SK-N-SH (cell line): ENCODE measurements around the gene CSKMT. TPM values are rescaled to one million over a fixed set of nuclear protein-coding genes. Genes with fewer than 3 reads are reported as not detected.
A peak's percentile ranks its signal among the peaks of the same experiment; 100 is the strongest.

ENCODE experiments used
- CTCF ChIA-PET: fragments of 300-600, 350-600 bp; formaldehyde crosslinking; extraction: SDS; loops from one replicate; lab custom pipeline; 2021; lab: Yijun Ruan, JAX
- POLR2A ChIA-PET: fragments of 350-600 bp; sonication (Branson Sonifier 250); formaldehyde crosslinking; extraction: SDS; loops from one replicate; lab custom pipeline; 2020; ENCODE audit warnings: antibody characterized with exemption, inconsistent platforms; lab: Yijun Ruan, JAX
- DNase-seq: peaks from one replicate; pipeline ENCODE4 v3.0.0; 2012
- H2AFZ ChIP-seq: fragments of 200-600 bp; sonication (generic); 2 replicates; pipeline ENCODE4 v1.8.1; 2016; ENCODE audit warnings: antibody characterized with exemption, mild to moderate bottlenecking, low read depth
- H3F3A ChIP-seq: fragments of 200-600 bp; sonication (generic); replicated peaks from 2 replicates; pipeline ENCODE3; 2016; ENCODE audit warnings: antibody characterized with exemption, mild to moderate bottlenecking; ENCODE audit not compliant: insufficient read depth
- H3K27ac ChIP-seq, 2 experiments: fragments of 200-500 bp in 1 of 2; fragments of 200-600 bp in 1 of 2; sonication (Bioruptor generic) in 1 of 2; sonication (generic), shearing (Covaris generic) in 1 of 2; 2 replicates each; pipeline versions ENCODE4 v1.5.1 to v1.6.1; 2014 to 2016; ENCODE audit warnings: low read depth in 2 of 2, inconsistent platforms in 1 of 2, low read length in 1 of 2, mild to moderate bottlenecking in 1 of 2, mixed read lengths in 1 of 2
- H3K27me3 ChIP-seq: fragments of 200-600 bp; sonication (generic), shearing (Covaris generic); 2 replicates; pipeline ENCODE4 v1.6.1; 2016; ENCODE audit warnings: mixed run types; ENCODE audit not compliant: insufficient read depth
- H3K36me3 ChIP-seq, 2 experiments: fragments of 200-500 bp in 1 of 2; fragments of 200-600 bp in 1 of 2; sonication (Bioruptor generic) in 1 of 2; sonication (generic) in 1 of 2; replicated peaks in 1 of 2; 2 replicates each; pipeline versions ENCODE3 to v1.5.1; 2014 to 2016; ENCODE audit warnings: low read length in 1 of 2, mild to moderate bottlenecking in 1 of 2; ENCODE audit not compliant: insufficient read depth in 2 of 2, control insufficient read depth in 1 of 2
- H3K4me1 ChIP-seq, 2 experiments: fragments of 200-500 bp in 1 of 2; fragments of 200-600 bp in 1 of 2; sonication (Bioruptor generic) in 1 of 2; sonication (generic), shearing (Covaris generic) in 1 of 2; 2 replicates each; pipeline versions ENCODE4 v1.5.1 to v1.6.1; 2014 to 2016; ENCODE audit warnings: low read depth in 1 of 2, low read length in 1 of 2, mixed run types in 1 of 2; ENCODE audit not compliant: insufficient read depth in 2 of 2, control insufficient read depth in 1 of 2
- H3K4me2 ChIP-seq: fragments of 200-600 bp; sonication (generic), shearing (Covaris generic); 2 replicates; pipeline ENCODE4 v1.6.1; 2017; ENCODE audit warnings: mixed run types
- H3K4me3 ChIP-seq, 2 experiments: fragments of 200-500 bp in 1 of 2; fragments of 200-600 bp in 1 of 2; sonication (Bioruptor generic) in 1 of 2; sonication (generic), shearing (Covaris generic) in 1 of 2; 2 replicates each; pipeline versions ENCODE4 v1.5.1 to v1.8.1; 2014 to 2016; ENCODE audit warnings: low read depth in 2 of 2, inconsistent platforms in 1 of 2, low read length in 1 of 2, mild to moderate bottlenecking in 1 of 2, mixed read lengths in 1 of 2, moderate library complexity in 1 of 2
- H3K79me2 ChIP-seq: fragments of 200-600 bp; sonication (generic); 2 replicates; pipeline ENCODE4 v1.8.1; 2017; ENCODE audit warnings: mild to moderate bottlenecking; ENCODE audit not compliant: insufficient read depth
- H3K9ac ChIP-seq: fragments of 200-600 bp; sonication (generic); 2 replicates; pipeline ENCODE4 v1.6.1; 2017; ENCODE audit warnings: mixed run types
- H3K9me2 ChIP-seq: fragments of 200-600 bp; sonication (generic); 2 replicates; pipeline ENCODE4 v1.6.1; 2017; ENCODE audit warnings: mixed run types
- H3K9me3 ChIP-seq: fragments of 200-600 bp; sonication (generic); 2 replicates; pipeline ENCODE4 v1.6.1; 2017; ENCODE audit warnings: mixed run types, mild to moderate bottlenecking, moderate library complexity
- H4K20me1 ChIP-seq: fragments of 200-600 bp; sonication (generic); 2 replicates; pipeline ENCODE4 v1.6.1; 2017; ENCODE audit warnings: mild to moderate bottlenecking, mixed run types; ENCODE audit not compliant: insufficient read depth
- ELF1 ChIP-seq: IDR thresholded peaks from 2 replicates; pipeline ENCODE4 v1.4.0; 2012
- EZH2phosphoT487 ChIP-seq: fragments of 200-600 bp; sonication (generic); IDR thresholded peaks from 2 replicates; pipeline ENCODE4 v1.6.1; 2017; ENCODE audit warnings: low read depth, mixed run types, mild to moderate bottlenecking, antibody characterized with exemption, moderate library complexity, borderline replicate concordance
- FOSL2 ChIP-seq: IDR thresholded peaks from 2 replicates; pipeline ENCODE4 v1.4.0; 2012; ENCODE audit warnings: low read depth, mild to moderate bottlenecking, moderate library complexity, borderline replicate concordance
- FOXJ3 ChIP-seq: sonication (generic); formaldehyde crosslinking; IDR thresholded peaks from 2 replicates; pipeline ENCODE4 v1.5.1; 2020; ENCODE audit warnings: mild to moderate bottlenecking, missing genetic modification reagents
- FOXM1 ChIP-seq: IDR thresholded peaks from 2 replicates; pipeline ENCODE4 v1.4.0; 2012; ENCODE audit warnings: low read depth, mild to moderate bottlenecking
- GABPA ChIP-seq: IDR thresholded peaks from 2 replicates; pipeline ENCODE4 v1.4.0; 2012; ENCODE audit warnings: low read depth, mild to moderate bottlenecking
- MEF2A ChIP-seq: IDR thresholded peaks from 2 replicates; pipeline ENCODE4 v1.4.0; 2012; ENCODE audit warnings: low read depth, borderline replicate concordance
- MXI1 ChIP-seq: IDR thresholded peaks from 2 replicates; pipeline ENCODE4 v1.6.1; 2012; ENCODE audit warnings: mild to moderate bottlenecking, low read depth, low read length, improper control_type of control experiment
- NFIC ChIP-seq: IDR thresholded peaks from 2 replicates; pipeline ENCODE4 v1.4.0; 2012; ENCODE audit warnings: borderline replicate concordance
- POLR2AphosphoS5 ChIP-seq: IDR thresholded peaks from 2 replicates; pipeline ENCODE4 v1.6.1; 2012; ENCODE audit warnings: low read depth, low read length
- RAD21 ChIP-seq: IDR thresholded peaks from 2 replicates; pipeline ENCODE4 v1.6.1; 2012; ENCODE audit warnings: mild to moderate bottlenecking, low read length
- RCOR1 ChIP-seq: fragments of 150-350 bp; IDR thresholded peaks from 2 replicates; pipeline ENCODE4 v1.6.1; 2017; ENCODE audit warnings: antibody characterized with exemption, low read length
- SIN3A ChIP-seq: IDR thresholded peaks from 2 replicates; pipeline ENCODE4 v1.6.1; 2012; ENCODE audit warnings: low read depth, mild to moderate bottlenecking, low read length, moderate library complexity, borderline replicate concordance
- TAF1 ChIP-seq: IDR thresholded peaks from 2 replicates; pipeline ENCODE4 v1.6.1; 2012; ENCODE audit warnings: low read depth, mild to moderate bottlenecking, low read length, moderate library complexity, borderline replicate concordance
- TCF12 ChIP-seq: IDR thresholded peaks from 2 replicates; pipeline ENCODE4 v1.4.0; 2012
- TEAD4 ChIP-seq: IDR thresholded peaks from 2 replicates; pipeline ENCODE4 v1.4.0; 2012; ENCODE audit warnings: mild to moderate bottlenecking, borderline replicate concordance; ENCODE audit not compliant: insufficient read depth
- YY1 ChIP-seq: IDR thresholded peaks from 2 replicates; pipeline ENCODE4 v1.4.0; 2012; ENCODE audit warnings: low read depth, mild to moderate bottlenecking
- WGBS: methylation state at CpG from one replicate; pipeline ENCODE4 v1.1.6; 2017; ENCODE audit warnings: low lambda C conversion rate; 5-methylcytosine and 5-hydroxymethylcytosine counted together
- polyA plus RNA-seq, 3 experiments: library from polyadenylated mRNA; depleted of rRNA; stranded (reverse); fragments of >200 nt; gene quantifications; 2 replicates each; pipeline ENCODE4 v1.2.3, GENCODE V29; 2012
- TF ChIP-seq, protein P1 (sequence below): IDR thresholded peaks from 2 replicates; pipeline ENCODE4 v1.4.0; 2012; ENCODE audit warnings: low read depth
- TF ChIP-seq, protein P2 (sequence below): fragments of 200-600 bp; sonication (generic); IDR thresholded peaks from 2 replicates; pipeline ENCODE4 v1.6.1; 2017; ENCODE audit warnings: antibody characterized with exemption, mild to moderate bottlenecking, moderate library complexity
- TF ChIP-seq, protein P3 (sequence below): IDR thresholded peaks from 2 replicates; pipeline ENCODE4 v1.4.0; 2012; ENCODE audit warnings: low read depth, borderline replicate concordance

Gene CSKMT
- polyA plus RNA-seq, 1 of the 3 experiments (the other 2 are of a cell fraction), result 11.1 TPM

DNA sequence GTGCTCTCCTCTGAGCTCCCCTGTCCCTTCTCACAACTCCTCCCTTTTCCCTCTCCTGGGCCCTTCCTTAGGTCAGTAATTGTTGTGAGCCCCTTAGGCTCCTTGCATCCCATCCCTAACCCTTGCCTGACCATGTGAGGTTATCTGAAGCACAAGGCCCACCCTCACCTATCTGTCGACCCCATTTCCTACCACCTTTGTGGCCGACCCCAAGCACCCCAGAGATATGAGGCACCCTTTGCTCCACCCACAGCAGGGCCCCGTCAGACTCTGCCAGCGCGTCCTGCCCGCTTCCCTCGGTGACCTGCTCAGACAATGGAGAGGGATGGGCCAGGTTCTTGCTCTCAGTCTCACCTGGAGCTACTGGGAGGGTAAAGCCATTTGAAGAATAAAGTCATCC is 43.7 kb downstream of the CSKMT start:
- TF ChIP-seq NFIC (no peak), SIN3A (no peak), FOXM1 (no peak), FOXJ3 (CRISPR knock-in tag) (no peak), RCOR1 (no peak), TAF1 (no peak), MXI1 (no peak), RAD21 (no peak), FOSL2 (no peak), YY1 (no peak), EZH2phosphoT487 (no peak), TCF12 (no peak), GABPA (no peak), MEF2A (no peak), POLR2AphosphoS5 (no peak), TEAD4 (no peak), ELF1 (no peak)
- TF ChIP-seq, protein P1, sequence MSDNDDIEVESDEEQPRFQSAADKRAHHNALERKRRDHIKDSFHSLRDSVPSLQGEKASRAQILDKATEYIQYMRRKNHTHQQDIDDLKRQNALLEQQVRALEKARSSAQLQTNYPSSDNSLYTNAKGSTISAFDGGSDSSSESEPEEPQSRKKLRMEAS, result no peak
- TF ChIP-seq, protein P2, sequence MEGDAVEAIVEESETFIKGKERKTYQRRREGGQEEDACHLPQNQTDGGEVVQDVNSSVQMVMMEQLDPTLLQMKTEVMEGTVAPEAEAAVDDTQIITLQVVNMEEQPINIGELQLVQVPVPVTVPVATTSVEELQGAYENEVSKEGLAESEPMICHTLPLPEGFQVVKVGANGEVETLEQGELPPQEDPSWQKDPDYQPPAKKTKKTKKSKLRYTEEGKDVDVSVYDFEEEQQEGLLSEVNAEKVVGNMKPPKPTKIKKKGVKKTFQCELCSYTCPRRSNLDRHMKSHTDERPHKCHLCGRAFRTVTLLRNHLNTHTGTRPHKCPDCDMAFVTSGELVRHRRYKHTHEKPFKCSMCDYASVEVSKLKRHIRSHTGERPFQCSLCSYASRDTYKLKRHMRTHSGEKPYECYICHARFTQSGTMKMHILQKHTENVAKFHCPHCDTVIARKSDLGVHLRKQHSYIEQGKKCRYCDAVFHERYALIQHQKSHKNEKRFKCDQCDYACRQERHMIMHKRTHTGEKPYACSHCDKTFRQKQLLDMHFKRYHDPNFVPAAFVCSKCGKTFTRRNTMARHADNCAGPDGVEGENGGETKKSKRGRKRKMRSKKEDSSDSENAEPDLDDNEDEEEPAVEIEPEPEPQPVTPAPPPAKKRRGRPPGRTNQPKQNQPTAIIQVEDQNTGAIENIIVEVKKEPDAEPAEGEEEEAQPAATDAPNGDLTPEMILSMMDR, result no peak
- TF ChIP-seq, protein P3, sequence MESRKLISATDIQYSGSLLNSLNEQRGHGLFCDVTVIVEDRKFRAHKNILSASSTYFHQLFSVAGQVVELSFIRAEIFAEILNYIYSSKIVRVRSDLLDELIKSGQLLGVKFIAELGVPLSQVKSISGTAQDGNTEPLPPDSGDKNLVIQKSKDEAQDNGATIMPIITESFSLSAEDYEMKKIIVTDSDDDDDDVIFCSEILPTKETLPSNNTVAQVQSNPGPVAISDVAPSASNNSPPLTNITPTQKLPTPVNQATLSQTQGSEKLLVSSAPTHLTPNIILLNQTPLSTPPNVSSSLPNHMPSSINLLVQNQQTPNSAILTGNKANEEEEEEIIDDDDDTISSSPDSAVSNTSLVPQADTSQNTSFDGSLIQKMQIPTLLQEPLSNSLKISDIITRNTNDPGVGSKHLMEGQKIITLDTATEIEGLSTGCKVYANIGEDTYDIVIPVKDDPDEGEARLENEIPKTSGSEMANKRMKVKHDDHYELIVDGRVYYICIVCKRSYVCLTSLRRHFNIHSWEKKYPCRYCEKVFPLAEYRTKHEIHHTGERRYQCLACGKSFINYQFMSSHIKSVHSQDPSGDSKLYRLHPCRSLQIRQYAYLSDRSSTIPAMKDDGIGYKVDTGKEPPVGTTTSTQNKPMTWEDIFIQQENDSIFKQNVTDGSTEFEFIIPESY, result no peak
- TF ChIP-seq, all 33 proteins: peak for 0
- H3K36me3 ChIP-seq, result peaks cover 31 to 36% of the 10 kb centered on the region in 2 experiments
- peak overlapping the region; percentile 85 to 87 for H3K27ac ChIP-seq
- H3F3A ChIP-seq, result peaks cover 50% of the 10 kb centered on the region
- no peaks in the 10 kb centered on the region for H3K27me3 ChIP-seq
- peak overlapping the region; percentile 48 to 59 for H3K4me3 ChIP-seq
- peak overlapping the region; percentile 70 for H3K9ac ChIP-seq
- no peak for DNase-seq
- H2AFZ ChIP-seq, result 0 out of 2 replicates have a peak overlapping the region, but pooled peaks have one; percentile 13
- WGBS, result 54% methylated on average over 7 of the region's 7 CpGs
- no peaks in the 10 kb centered on the region for H3K9me3 ChIP-seq
- POLR2A ChIA-PET, result interaction anchor here (0.6 to 4.0 kb wide), 10 partner anchors 17 to 181 kb away, joined by 3 to 24 read pairs (median 4); partner anchors contain the start of genes C11orf98, CSKMT, HNRNPUL2 and LBHD1
- H4K20me1 ChIP-seq, result no peaks in the 10 kb centered on the region
- H3K4me1 ChIP-seq, result peaks cover 22 to 45% of the 10 kb centered on the region in 2 experiments; a peak in 3 of 4 replicates
- H3K9me2 ChIP-seq, result no peaks in the 10 kb centered on the region
- CTCF ChIA-PET, result interaction anchor here (0.6 to 6.6 kb wide), 5 partner anchors 14 to 176 kb away, joined by 3 to 48 read pairs (median 3); partner anchors contain the start of gene HNRNPUL2
- peak overlapping the region; percentile 81 for H3K4me2 ChIP-seq
- peaks cover 12% of the 10 kb centered on the region; the same call in 1 of the 2 replicates for H3K79me2 ChIP-seq
